H9 (cell line): ENCODE data around the gene SBK2. TPM values are rescaled to one million over a fixed set of nuclear protein-coding genes. Genes with fewer than 3 reads are reported as not detected.

Source experiments
- DNase-seq: peaks from one replicate; pipeline ENCODE4 v3.0.0-alpha.2; 2017
- H2AFZ ChIP-seq: one replicate; pipeline ENCODE4 v1.6.1; 2013; ENCODE audit warnings: mild to moderate bottlenecking, low read length, control low read depth, moderate library complexity
- H2AK5ac ChIP-seq: 2 replicates; pipeline ENCODE4 v1.6.1; 2013; ENCODE audit warnings: low read length, control low read depth, mixed read lengths; ENCODE audit not compliant: insufficient read length
- H2BK120ac ChIP-seq: one replicate; pipeline ENCODE4 v1.6.1; 2013; ENCODE audit warnings: low read depth, mild to moderate bottlenecking, low read length, control low read depth, inconsistent platforms; ENCODE audit not compliant: poor library complexity, severe bottlenecking
- H2BK12ac ChIP-seq: 2 replicates; pipeline ENCODE4 v1.6.1; 2013; ENCODE audit warnings: low read length, control low read depth, mixed read lengths, low read depth; ENCODE audit not compliant: insufficient read length
- H2BK15ac ChIP-seq: 2 replicates; pipeline ENCODE4 v1.6.1; 2013; ENCODE audit warnings: low read depth, low read length, control low read depth
- H2BK20ac ChIP-seq: one replicate; pipeline ENCODE4 v1.6.1; 2013; ENCODE audit warnings: low read depth, mild to moderate bottlenecking, low read length, control low read depth, inconsistent platforms; ENCODE audit not compliant: poor library complexity, severe bottlenecking
- H2BK5ac ChIP-seq: 2 replicates; pipeline ENCODE4 v1.6.1; 2013; ENCODE audit warnings: low read length, control low read depth, mixed read lengths; ENCODE audit not compliant: insufficient read length
- H3K14ac ChIP-seq: 2 replicates; pipeline ENCODE4 v1.6.1; 2013; ENCODE audit warnings: low read length, control low read depth; ENCODE audit not compliant: insufficient read depth
- H3K18ac ChIP-seq: 2 replicates; pipeline ENCODE4 v1.6.1; 2013; ENCODE audit warnings: low read depth, mild to moderate bottlenecking, mixed read lengths, low read length, control low read depth; ENCODE audit not compliant: insufficient read length
- H3K23ac ChIP-seq: 2 replicates; pipeline ENCODE4 v1.6.1; 2013; ENCODE audit warnings: low read length, control low read depth, mixed read lengths, low read depth; ENCODE audit not compliant: insufficient read length
- H3K23me2 ChIP-seq: 2 replicates; pipeline ENCODE4 v1.6.1; 2013; ENCODE audit warnings: low read depth, mild to moderate bottlenecking, mixed read lengths, low read length, control low read depth; ENCODE audit not compliant: insufficient read length, poor library complexity, severe bottlenecking
- H3K27ac ChIP-seq: 2 replicates; pipeline ENCODE4 v1.5.1; 2013; ENCODE audit warnings: low read length, control low read depth, mixed read lengths, low read depth; ENCODE audit not compliant: insufficient read length
- H3K27me3 ChIP-seq: 2 replicates; pipeline ENCODE4 v1.6.1; 2013; ENCODE audit warnings: low read length, control low read depth, inconsistent platforms; ENCODE audit not compliant: insufficient read depth
- H3K4ac ChIP-seq: 2 replicates; pipeline ENCODE4 v1.6.1; 2013; ENCODE audit warnings: low read depth, mild to moderate bottlenecking, control low read depth, inconsistent platforms, low read length, moderate library complexity
- H3K4me1 ChIP-seq: 2 replicates; pipeline ENCODE4 v1.6.1; 2013; ENCODE audit warnings: low read length, control low read depth, inconsistent platforms; ENCODE audit not compliant: insufficient read depth
- H3K4me2 ChIP-seq: 2 replicates; pipeline ENCODE4 v1.6.1; 2013; ENCODE audit warnings: low read length, control low read depth, mixed read lengths; ENCODE audit not compliant: insufficient read length, insufficient read depth
- H3K56ac ChIP-seq: 2 replicates; pipeline ENCODE4 v1.6.1; 2013; ENCODE audit warnings: low read depth, mild to moderate bottlenecking, mixed read lengths, low read length, control low read depth; ENCODE audit not compliant: insufficient read length
- H3K79me1 ChIP-seq: 2 replicates; pipeline ENCODE4 v1.6.1; 2013; ENCODE audit warnings: low read depth, mild to moderate bottlenecking, moderate library complexity, low read length, control low read depth, inconsistent platforms; ENCODE audit not compliant: insufficient read depth, poor library complexity, severe bottlenecking
- H3K79me2 ChIP-seq: 2 replicates; pipeline ENCODE4 v1.6.1; 2013; ENCODE audit warnings: low read length, control low read depth, inconsistent platforms; ENCODE audit not compliant: insufficient read depth
- H3K9ac ChIP-seq: 2 replicates; pipeline ENCODE4 v1.6.1; 2013; ENCODE audit warnings: low read length, control low read depth, mixed read lengths; ENCODE audit not compliant: insufficient read length; ENCODE audit errors: extremely low read depth
- H3K9me3 ChIP-seq: one replicate; pipeline ENCODE4 v1.6.1; 2013; ENCODE audit warnings: low read depth, low read length, inconsistent platforms; ENCODE audit not compliant: control insufficient read depth
- H3T11ph ChIP-seq: one replicate; pipeline ENCODE4 v1.6.1; 2013; ENCODE audit warnings: mild to moderate bottlenecking, low read length, control low read depth, inconsistent platforms
- H4K20me1 ChIP-seq: one replicate; pipeline ENCODE4 v1.6.1; 2013; ENCODE audit not compliant: control insufficient read depth, insufficient read length, insufficient read depth
- H4K5ac ChIP-seq: 2 replicates; pipeline ENCODE4 v1.6.1; 2013; ENCODE audit warnings: low read depth, mild to moderate bottlenecking, mixed read lengths, low read length, control low read depth; ENCODE audit not compliant: insufficient read length
- H4K8ac ChIP-seq: replicated peaks from 2 replicates; pipeline ENCODE4 v1.6.1; 2013; ENCODE audit warnings: low read length, control low read depth, mixed read lengths, low read depth; ENCODE audit not compliant: insufficient read length
- H4K91ac ChIP-seq: 2 replicates; pipeline ENCODE4 v1.6.1; 2013; ENCODE audit warnings: low read depth, mild to moderate bottlenecking, moderate library complexity, mixed read lengths, low read length, control low read depth; ENCODE audit not compliant: insufficient read length
- H3K27ac Mint-ChIP-seq, 3 experiments: 2 replicates in 2 of 3; 3 replicates in 1 of 3; pipeline ENCODE4 v1.8.0; 2020 to 2021; ENCODE audit warnings: mixed read lengths in 3 of 3, mild to moderate bottlenecking in 1 of 3, moderate library complexity in 1 of 3
- H3K27me3 Mint-ChIP-seq: 2 replicates; pipeline ENCODE4 v1.8.0; 2021; ENCODE audit warnings: low read depth, mild to moderate bottlenecking, moderate library complexity, mixed read lengths
- H3K36me3 Mint-ChIP-seq, 3 experiments: 2 replicates in 2 of 3; 3 replicates in 1 of 3; pipeline ENCODE4 v1.8.0; 2020 to 2021; ENCODE audit warnings: low read depth in 3 of 3, mixed read lengths in 3 of 3; ENCODE audit not compliant: insufficient read depth in 1 of 3
- H3K4me1 Mint-ChIP-seq, 2 experiments: 2 replicates each; pipeline ENCODE4 v1.8.0; 2020; ENCODE audit warnings: mixed read lengths in 2 of 2
- H3K4me3 Mint-ChIP-seq, 2 experiments: 2 replicates in 1 of 2; 3 replicates in 1 of 2; pipeline ENCODE4 v1.8.0; 2020 to 2021; ENCODE audit warnings: mild to moderate bottlenecking in 2 of 2, mixed read lengths in 2 of 2, moderate library complexity in 1 of 2
- H3K9me3 Mint-ChIP-seq, 2 experiments: 2 replicates in 1 of 2; 3 replicates in 1 of 2; pipeline ENCODE4 v1.8.0; 2020; ENCODE audit warnings: mild to moderate bottlenecking in 2 of 2, mixed read lengths in 2 of 2, moderate library complexity in 1 of 2
- WGBS: extraction: QIAGEN DNeasy Blood & Tissue Kit; methylation state at CpG from one replicate; pipeline ENCODE4 v1.1.7; 2013; ENCODE audit warnings: missing lambda C conversion rate, low lambda C conversion rate, mixed read lengths; ENCODE audit not compliant: insufficient read length; ENCODE audit errors: extremely low coverage; 5-methylcytosine and 5-hydroxymethylcytosine counted together
- total RNA-seq: library from RNA; stranded (reverse); gene quantifications from 2 replicates; pipeline ENCODE4 v1.2.1, GENCODE V29; 2021
- TF ChIP-seq, protein P1 (sequence below): fragments of 200-600 bp; sonication (generic); conservative IDR thresholded peaks from 3 replicates; pipeline ENCODE4 v1.8.0; 2021; ENCODE audit warnings: antibody characterized with exemption, mild to moderate bottlenecking

SBK2 gene
- total RNA-seq, 1 experiment from 2014 or later = 2.8 TPM

DNA sequence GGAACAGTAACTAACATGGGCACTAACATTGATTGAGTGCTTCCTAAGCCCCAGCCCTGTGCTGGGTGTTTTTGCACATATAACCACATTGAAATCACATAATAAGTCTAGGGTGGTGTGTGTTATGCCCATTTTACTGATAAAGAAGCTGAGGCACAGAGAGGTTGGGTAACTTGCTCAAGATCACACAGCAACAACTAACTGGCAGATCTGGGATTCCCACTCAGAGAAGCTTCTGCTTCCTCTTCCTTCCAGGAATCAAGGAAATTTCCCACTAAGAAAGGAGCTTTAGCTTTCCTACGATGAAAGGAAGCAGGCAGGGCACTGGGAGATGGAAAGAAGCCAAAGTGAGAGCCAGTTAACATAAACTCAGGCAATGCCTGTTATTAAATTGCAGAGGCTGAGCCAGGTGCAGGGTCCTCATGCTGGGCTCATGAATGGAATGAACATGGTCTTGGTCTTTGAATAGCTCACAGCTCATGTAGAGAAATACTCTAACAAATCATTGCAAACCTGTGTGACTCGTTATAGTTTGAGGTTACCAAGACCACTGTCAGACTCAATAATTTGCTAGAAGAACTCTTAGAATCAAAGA lies 38.6 kb downstream of the SBK2 start:
- Histone ChIP-seq H3K9ac (no peak overlapping the region), H3K27me3 (peaks cover 4% of the 10 kb centered on the region), H3K14ac (no peak overlapping the region), H2BK120ac (no peak overlapping the region), H3K79me1 (no peaks in the 10 kb centered on the region), H3K4ac (no peak overlapping the region), H2BK20ac (no peak overlapping the region), H2AFZ (no peak overlapping the region), H4K20me1 (no peaks in the 10 kb centered on the region), H4K5ac (no peak overlapping the region), H3T11ph (no peak overlapping the region), H3K23ac (no peak overlapping the region), H3K27ac (no peak overlapping the region), H3K4me2 (no peak overlapping the region), H3K56ac (no peak overlapping the region), H2AK5ac (no peak overlapping the region), H3K79me2 (no peaks in the 10 kb centered on the region), H2BK15ac (no peak overlapping the region), H4K91ac (no peak overlapping the region), H2BK12ac (no peak overlapping the region), H3K9me3 (no peaks in the 10 kb centered on the region), H4K8ac (no peak overlapping the region), H3K4me1 (no peaks in the 10 kb centered on the region), H3K23me2 (no peaks in the 10 kb centered on the region), H2BK5ac (no peak overlapping the region), H3K18ac (no peak overlapping the region)
- no peak for DNase-seq
- H3K9me3 Mint-ChIP-seq = peaks cover 8 to 12% of the 10 kb centered on the region in 2 experiments
- peaks cover 48% of the 10 kb centered on the region for H3K27me3 Mint-ChIP-seq
- no peak overlapping the region for H3K4me3 Mint-ChIP-seq
- no peak overlapping the region for H3K27ac Mint-ChIP-seq
- WGBS = no CpG with 5 or more reads among the region's 2 CpGs
- peaks cover 3 to 5% (median 4%) of the 10 kb centered on the region in 3 experiments for H3K36me3 Mint-ChIP-seq
- peaks cover 18 to 22% of the 10 kb centered on the region in 2 experiments for H3K4me1 Mint-ChIP-seq
- TF ChIP-seq, protein P1, sequence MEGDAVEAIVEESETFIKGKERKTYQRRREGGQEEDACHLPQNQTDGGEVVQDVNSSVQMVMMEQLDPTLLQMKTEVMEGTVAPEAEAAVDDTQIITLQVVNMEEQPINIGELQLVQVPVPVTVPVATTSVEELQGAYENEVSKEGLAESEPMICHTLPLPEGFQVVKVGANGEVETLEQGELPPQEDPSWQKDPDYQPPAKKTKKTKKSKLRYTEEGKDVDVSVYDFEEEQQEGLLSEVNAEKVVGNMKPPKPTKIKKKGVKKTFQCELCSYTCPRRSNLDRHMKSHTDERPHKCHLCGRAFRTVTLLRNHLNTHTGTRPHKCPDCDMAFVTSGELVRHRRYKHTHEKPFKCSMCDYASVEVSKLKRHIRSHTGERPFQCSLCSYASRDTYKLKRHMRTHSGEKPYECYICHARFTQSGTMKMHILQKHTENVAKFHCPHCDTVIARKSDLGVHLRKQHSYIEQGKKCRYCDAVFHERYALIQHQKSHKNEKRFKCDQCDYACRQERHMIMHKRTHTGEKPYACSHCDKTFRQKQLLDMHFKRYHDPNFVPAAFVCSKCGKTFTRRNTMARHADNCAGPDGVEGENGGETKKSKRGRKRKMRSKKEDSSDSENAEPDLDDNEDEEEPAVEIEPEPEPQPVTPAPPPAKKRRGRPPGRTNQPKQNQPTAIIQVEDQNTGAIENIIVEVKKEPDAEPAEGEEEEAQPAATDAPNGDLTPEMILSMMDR = no peak
